ENCODE data around the gene SEPTIN1.

The SEPTIN1 gene

DNA sequence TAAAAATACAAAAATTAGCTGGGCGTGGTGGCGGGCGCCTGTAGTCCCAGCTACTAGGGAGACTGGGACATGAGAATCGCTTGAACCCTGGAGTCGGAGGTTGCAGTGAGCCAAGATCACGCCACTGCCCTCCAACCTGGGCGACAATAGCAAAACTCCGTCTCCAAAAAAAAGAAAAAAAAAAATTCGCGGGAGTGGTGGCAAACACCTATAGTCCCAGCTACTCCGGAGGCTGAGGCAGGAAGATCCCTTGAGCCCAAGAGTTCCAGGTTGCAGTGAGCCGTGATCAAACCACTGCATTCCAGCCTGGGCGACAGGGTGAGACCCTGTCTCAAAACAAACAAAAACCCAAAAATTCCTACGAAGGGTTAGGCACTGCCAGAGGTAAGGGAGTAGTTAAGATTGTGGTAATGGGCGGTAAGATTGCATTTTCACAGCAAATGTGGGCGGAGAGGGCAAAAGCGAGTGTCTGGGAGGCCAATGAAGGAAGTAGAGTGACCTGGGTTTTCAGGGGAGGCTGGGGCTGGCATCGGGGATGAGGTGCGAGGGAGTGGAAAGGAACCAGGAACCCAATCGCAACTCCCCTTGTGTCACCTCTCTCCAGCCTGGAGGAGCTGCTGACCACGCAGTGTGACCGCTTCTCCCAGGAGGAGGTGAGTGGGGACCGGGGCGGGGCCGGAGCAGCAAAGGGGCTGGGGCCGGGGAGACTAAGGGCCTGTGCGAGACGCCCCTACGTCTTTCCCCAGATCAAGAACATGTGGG is 5.1 kb downstream of the SEPTIN1 start:
- DNase-seq (ENCODE audit: low read depth in 2 of 2), result no peak

DNA sequence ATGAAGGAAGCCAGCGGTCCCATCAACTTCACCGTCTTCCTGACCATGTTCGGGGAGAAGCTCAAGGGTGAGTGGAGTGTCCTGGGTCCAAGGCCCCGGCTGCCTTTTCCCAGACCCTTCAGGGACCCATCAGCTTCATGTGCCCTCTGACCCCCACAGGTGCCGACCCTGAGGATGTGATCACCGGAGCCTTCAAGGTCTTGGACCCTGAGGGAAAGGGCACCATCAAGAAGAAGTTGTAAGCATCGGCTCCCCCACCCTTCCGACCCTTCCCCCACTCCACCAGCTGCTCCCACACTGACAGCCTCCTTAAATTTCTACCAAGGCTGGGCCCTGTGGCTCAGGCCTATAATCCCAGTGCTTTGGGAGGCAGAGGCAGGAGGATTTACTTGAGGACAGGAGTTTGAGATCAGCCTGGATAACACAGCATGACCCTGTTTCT is 5.9 kb downstream of the SEPTIN1 start:
- no peak for DNase-seq (ENCODE audit: low read depth in 2 of 2)

GRCh38 chr16:30375864-30376263 is 6.5 kb downstream of the SEPTIN1 start:
- DNase-seq (ENCODE audit: low read depth in 2 of 2), result no peak

GRCh38 chr16:30374538-30374937 is 7.8 kb downstream of the SEPTIN1 start, which contains the start of gene MYL11:
TSS of gene MYL11 (plus strand) at chr16:30374802. CDS start at chr16:30374858, 56 bp downstream.
- no peak for DNase-seq (ENCODE audit: low read depth in 2 of 2)

DNA sequence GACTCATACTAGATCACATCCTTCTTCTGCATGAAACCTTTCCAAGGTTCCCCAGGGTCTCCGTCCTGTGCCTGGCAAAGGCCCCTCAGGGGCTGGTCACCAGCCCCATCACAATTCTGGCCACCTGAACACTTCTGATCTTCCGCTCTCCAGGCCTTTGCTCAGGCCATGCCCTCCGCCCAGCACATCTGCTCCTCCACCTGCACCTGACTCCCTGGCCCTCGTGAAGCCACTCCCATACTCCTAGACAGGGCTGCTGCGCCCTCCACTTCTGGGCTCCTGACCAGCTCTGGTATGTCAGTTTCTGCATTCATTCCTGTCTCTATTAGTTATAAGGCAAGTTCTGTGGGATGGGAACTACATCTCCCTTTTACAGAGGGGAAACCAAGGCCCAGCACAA is 9.6 kb downstream of the SEPTIN1 start:
- no peak for DNase-seq (ENCODE audit: low read depth in 2 of 2)

DNA sequence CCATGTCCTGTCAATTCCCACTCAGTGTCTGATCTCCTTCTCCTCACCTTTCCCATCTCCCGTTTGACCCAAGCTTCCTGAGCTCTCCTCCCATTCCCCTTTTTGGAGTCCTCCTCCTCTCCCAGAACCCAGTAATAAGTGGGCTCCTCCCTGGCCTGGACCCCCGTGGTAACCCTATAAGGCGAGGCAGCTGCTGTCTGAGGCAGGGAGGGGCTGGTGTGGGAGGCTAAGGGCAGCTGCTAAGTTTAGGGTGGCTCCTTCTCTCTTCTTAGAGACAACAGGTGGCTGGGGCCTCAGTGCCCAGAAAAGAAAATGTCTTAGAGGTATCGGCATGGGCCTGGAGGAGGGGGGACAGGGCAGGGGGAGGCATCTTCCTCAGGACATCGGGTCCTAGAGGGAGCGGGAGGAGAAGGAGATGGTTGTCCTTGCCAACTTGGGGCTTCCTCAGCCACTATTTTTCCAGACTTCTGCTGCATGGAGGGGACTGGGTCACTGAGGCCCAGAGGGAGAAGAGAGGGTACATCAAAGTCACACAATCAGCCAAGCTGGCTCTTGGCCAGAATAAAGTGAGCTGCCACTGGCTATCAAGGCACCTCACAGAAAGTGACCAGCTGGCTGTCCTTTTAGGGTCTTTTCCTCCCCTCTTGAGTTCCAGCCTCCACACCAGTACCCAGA is 10.2 kb downstream of the SEPTIN1 start:
- DNase-seq (ENCODE audit: low read depth in 2 of 2), result no peak

- no peak for DNase-seq (ENCODE audit: low read depth in 2 of 2)
These were observed 11.0 kb downstream of the SEPTIN1 start for GRCh38 chr16:30371248-30371816.

GRCh38 chr16:30370456-30371247 is 11.7 kb downstream of the SEPTIN1 start, which contains the start of gene TBC1D10B:
TSS of gene TBC1D10B (minus strand) at chr16:30370494. CDS start at chr16:30370183, 311 bp downstream.
- peak; percentile 96 to 97 for DNase-seq (ENCODE audit: low read depth in 2 of 2)

DNA sequence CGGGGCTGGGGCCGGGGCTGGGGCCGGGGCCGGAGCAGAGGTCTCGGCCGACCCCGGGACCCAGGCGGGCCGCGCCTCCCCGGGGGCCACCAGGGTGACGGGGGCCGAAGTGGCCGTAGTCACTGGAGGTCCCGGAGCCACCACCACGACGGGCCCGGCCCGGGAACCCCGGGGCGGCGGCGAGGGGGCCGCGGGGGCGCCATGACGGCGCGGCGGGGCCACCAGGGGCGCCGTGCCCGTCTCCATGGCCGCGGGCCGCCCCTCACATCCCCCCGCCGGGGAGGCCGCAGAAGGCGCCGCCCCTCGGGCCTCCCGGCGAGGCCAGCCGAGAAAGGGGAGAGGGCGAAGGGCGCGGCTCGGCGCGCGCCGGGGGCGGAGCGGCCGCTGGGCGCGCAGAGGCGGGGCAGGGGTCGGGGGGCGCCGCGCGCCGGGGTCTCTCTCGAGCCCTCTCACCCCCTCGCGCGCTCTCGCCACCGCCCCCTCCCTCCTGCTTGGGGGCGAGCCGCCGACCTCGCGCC is 12.4 kb downstream of the SEPTIN1 start:
- DNase-seq (ENCODE audit: low read depth in 2 of 2), result no peak

- DNase-seq (ENCODE audit: low read depth in 2 of 2), result no peak
These were observed 13.0 kb downstream of the SEPTIN1 start for GRCh38 chr16:30369091-30369937.

GRCh38 chr16:30368792-30369090 is 13.6 kb downstream of the SEPTIN1 start:
- no peak for DNase-seq (ENCODE audit: low read depth in 2 of 2)

DNA sequence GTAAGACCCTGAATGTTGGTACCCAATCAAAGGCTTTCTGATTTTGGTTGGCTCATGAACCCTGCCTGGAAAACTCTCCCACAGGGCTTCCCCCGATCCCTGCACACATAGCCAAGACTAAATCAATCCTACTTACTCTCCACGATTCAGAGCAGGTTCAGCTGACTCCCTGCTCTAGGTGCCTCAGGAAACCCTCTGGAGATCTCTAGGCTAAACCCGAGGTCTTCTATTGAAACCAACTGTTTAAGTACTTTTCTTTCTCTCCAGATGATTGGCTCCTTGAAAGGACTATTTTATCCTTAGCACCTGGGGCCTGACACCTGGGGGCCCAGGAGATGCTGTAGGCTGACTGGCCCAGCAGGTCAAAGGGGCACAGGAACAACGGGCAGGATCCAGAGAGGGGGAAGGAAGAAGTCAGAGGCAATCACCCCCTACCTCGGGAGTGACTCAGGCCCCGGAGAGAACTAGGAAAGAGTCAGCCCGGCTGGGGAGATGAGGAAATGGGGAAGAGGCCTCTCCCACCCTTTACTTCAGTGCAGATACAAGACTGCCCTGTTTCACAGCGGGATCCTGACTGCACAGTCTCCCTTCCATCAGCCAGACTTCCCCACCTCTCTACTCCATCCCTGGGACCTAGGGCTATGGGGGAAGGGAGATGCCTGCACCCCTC is 14.1 kb downstream of the SEPTIN1 start:
- DNase-seq (ENCODE audit: low read depth in 2 of 2), result no peak

DNA sequence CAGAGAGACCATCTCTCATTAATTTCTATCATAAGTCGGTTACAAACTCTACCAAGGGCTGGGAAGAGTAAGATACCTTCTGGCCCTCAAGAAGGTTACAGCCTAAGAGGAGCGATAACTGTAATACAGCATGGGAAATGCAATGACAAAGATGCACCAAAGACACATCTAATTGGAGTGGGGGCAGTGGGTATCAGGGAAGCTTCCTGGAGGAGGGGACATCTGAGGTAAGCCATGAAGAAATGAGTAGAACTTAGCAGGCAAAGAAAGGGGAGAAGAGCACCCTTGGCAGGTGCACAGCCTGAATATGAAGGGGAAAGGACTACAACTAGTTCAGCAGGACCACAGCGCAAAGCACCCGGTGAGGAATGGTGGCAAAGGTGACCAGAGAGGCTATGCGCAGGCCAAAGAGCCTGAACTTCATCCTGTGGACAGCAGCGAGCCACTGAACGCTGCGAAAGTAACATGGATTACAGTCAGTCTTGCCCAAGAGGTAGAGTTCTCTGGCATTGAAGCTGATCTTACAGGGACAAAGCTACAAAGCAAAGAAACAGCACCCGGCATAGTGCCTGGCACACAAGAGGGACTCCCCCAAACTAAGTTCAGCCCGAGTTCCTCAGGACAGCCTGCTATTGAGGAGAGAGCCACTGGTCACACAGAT is 14.9 kb downstream of the SEPTIN1 start:
- no peak for DNase-seq (ENCODE audit: low read depth in 2 of 2)

- DNase-seq (ENCODE audit: low read depth in 2 of 2), result no peak
These were observed 15.8 kb downstream of the SEPTIN1 start for GRCh38 chr16:30366511-30366910.

GRCh38 chr16:30365200-30365599 is 17.2 kb downstream of the SEPTIN1 start:
- no peak for DNase-seq (ENCODE audit: low read depth in 2 of 2)

- no peak for DNase-seq (ENCODE audit: low read depth in 2 of 2)
These were observed 21.2 kb downstream of the SEPTIN1 start for GRCh38 chr16:30361180-30361579.

DNA sequence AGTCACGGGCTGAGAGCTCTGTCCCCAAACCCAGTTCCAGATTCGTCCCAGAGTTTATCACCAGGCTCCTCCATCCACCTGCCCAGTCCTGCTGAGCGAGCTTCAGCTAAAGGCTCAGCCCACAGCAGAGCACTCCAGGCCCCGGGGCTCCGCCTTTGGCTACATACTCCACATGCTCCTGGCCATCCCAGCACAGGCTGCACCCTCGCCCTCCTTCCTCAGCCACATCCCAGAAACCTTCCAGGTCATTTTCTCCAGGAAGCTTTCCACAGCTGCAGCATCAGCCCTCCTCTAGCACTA is 22.5 kb downstream of the SEPTIN1 start:
- DNase-seq (ENCODE audit: low read depth in 2 of 2), result no peak

DNA sequence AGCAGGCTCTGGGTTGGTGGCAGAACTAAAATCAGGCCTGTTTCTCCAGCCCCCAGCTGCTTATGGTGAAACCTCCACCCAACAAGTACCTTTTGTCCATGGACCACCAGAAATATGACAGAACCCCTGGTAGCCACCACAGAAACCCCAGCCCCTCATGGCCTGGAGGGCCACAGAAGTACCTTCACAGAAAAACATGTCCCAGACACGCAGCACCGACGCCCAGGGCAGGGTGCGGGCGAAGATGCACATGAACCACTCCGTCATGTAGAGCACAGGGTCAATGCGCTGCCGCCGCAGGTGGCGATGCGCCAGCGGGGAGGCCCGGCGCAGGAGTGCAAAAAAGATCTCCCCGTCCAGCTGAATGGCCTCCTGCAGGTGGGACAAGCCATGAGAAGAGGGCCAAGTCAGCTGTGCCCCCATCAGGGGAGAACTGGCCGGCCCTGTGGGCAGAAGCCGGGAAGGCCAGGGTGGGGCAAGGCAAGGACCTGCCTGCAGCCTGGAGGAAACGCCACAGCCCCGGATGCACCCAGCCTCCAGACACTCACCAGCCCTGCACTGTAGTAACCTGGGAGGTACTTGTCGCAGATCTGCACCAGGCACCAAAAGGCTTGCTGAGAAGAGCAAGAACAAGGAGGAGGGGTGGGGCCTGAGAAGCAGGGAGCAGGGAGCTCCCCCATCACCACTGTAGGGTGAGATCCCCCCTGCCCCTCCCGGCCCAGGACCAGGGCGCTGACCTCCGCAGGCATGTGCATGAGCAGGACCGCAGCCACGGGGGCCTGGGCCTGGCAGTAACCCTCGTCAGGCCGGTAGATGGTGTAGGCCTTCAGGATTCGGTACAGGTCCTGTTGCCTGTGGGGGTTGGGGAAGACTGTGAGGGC is 23.1 kb downstream of the SEPTIN1 start:
- no peak for DNase-seq (ENCODE audit: low read depth in 2 of 2)

DNA sequence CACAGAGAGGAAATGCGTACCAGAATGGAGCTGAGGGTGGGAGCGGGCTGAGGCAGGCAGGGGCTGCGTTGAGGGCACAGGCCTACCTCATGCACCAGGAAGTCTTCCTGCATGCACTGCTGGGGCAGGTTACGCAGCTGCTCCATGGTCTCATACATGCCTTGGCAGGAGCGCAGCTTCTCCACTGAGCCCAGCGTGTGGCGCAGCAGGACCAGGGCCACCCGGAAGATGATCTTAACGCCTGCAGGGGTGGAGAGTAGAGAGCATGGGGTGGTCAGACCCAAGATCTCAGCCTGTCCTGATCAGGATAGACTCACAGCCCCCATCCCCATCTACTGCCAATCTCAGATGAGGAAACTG is 23.8 kb downstream of the SEPTIN1 start:
- no peak for DNase-seq (ENCODE audit: low read depth in 2 of 2)
